Muscle of arm (tissue), 12 donors: ENCODE measurements around the gene TAF4. TPM values are rescaled to one million over a fixed set of nuclear protein-coding genes. Genes with fewer than 3 reads are reported as not detected.

Source experiments
- DNase-seq: peaks from one replicate; pipeline ENCODE4 v3.0.0-alpha.2; 2013
- polyA plus RNA-seq, 12 donors: library from polyadenylated mRNA; unstranded; fragments of 120-200 nt; gene quantifications; one replicate each; pipeline ENCODE4 v1.2.1, GENCODE V29; 2013; ENCODE audit not compliant: insufficient read length in 12 of 12

The TAF4 gene
- polyA plus RNA-seq, 12 donors, result 10.4 to 23.8 (median 12.3) TPM; not detected in 1

GRCh38 chr20:61964675-61965605 lies 100.7 kb downstream of the TAF4 start:
- DNase-seq, result no peak

- no peak for DNase-seq
These were observed 101.6 kb downstream of the TAF4 start for GRCh38 chr20:61963885-61964674.

GRCh38 chr20:61963149-61963548 lies 102.5 kb downstream of the TAF4 start:
- no peak for DNase-seq

GRCh38 chr20:61960836-61961235 lies 104.8 kb downstream of the TAF4 start:
- no peak for DNase-seq

GRCh38 chr20:61958773-61959700 lies 106.6 kb downstream of the TAF4 start:
- DNase-seq, result no peak

GRCh38 chr20:61957961-61958715 lies 107.5 kb downstream of the TAF4 start:
- no peak for DNase-seq

- no peak for DNase-seq
These were observed 109.0 kb downstream of the TAF4 start for GRCh38 chr20:61956396-61957342.

- no peak for DNase-seq
These were observed 109.8 kb downstream of the TAF4 start for GRCh38 chr20:61955668-61956395.

GRCh38 chr20:61954276-61955021 lies 111.2 kb downstream of the TAF4 start:
- DNase-seq, result no peak

GRCh38 chr20:61953037-61954021 lies 112.4 kb downstream of the TAF4 start:
- DNase-seq, result no peak

- DNase-seq, result peak; percentile 51
These were observed 113.8 kb downstream of the TAF4 start for GRCh38 chr20:61951695-61952533.

GRCh38 chr20:61950641-61951071 lies 115.0 kb downstream of the TAF4 start:
- DNase-seq, result no peak

- DNase-seq, result no peak
These were observed 115.7 kb downstream of the TAF4 start for GRCh38 chr20:61949714-61950640.

GRCh38 chr20:61949363-61949713 lies 116.3 kb downstream of the TAF4 start:
- DNase-seq, result no peak
